ENCODE results near the gene PPP1R2C. TPM values are rescaled to one million over a fixed set of nuclear protein-coding genes. Genes with fewer than 3 reads are reported as not detected.

PPP1R2C gene
- polyA plus RNA-seq (ENCODE audit: insufficient read length in 4 of 4): not detected

DNA sequence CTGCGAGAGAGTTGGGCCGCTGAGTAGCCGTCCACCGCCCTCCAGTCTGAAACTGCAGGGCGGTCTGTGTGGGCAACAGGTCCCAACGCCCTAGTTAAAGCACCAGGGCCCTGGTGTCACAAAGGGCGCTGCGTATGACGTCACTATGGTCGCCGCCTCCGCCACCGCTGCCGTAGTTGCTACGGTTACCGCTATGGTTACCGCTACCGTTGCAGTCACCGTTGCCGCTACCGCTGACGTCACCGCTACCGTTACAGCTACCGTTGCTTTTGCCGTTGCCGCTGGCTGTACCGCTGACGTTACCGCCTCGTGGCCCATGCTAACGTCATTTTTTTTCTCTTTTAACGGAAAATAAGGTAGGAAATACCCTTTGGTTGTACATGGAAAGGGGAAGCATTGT lies at the start of gene PPP1R2C:
TSS of gene PPP1R2C (minus strand) at position 68 of the 400 bp plus-strand sequence. CDS start 84 bp downstream, outside the sequence.
- DNase-seq (ENCODE audit: low read depth in 4 of 4, low spot score in 2 of 4): no peak

DNA sequence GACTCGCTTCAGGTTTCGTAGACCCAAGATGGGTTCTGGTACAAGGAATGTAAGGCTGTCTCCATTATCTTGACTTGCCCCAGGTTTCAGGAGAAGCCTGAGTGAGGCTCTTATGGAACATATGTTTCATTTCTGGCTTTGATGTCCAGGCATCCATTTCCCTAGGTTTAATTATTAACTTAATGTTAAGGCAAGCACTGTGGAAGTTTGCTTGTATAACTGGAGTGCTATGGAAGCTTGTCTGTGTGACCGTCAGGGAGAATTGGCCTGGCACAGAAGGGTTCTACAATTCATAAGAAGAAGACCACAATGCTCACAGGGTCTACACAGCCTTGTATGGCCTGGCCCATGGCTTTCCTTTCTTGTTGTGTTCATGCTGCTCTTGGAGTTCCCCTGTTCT lies 47.2 kb upstream of the PPP1R2C start:
- DNase-seq (ENCODE audit: low read depth in 4 of 4, low spot score in 2 of 4): no peak

DNA sequence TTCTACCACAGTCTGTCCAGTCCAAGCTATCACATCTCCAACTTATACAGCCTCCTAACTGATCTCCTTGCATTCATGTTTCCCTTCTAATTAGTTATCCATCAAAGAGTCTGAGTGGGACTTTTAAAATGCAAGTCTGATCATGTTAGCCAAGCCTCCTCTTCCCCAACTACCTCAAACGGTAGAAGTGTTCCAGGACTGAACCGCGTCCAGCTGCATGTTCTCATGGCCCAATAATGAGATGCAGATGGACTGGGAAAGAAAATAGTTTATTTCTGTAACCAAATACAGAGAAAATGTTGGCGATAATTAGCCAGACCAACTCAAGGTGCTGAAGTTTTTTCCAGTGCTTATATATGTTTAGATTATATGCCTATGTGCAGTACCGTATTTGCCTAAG lies 46.6 kb upstream of the PPP1R2C start:
- no peak for DNase-seq (ENCODE audit: low read depth in 4 of 4, low spot score in 2 of 4)

DNA sequence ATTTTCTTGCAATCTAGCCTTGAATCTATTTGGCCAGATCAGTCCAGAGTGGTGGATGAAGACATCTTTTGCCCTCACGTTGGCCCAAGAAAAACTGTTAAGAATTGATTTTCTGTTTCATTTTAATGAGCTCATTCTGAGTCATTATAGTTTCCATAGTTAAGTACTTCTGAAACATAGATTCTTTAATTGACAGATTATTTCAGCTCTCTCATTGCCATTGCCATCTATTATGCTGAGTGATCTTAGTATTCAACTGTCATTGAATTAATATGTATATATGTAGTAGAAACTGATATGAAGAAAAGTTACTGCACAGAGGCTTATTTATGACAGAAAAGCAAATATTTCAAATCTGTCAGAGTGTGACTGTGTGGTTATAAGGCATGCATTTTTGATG lies 45.5 kb upstream of the PPP1R2C start:
- no peak for DNase-seq (ENCODE audit: low read depth in 4 of 4, low spot score in 2 of 4)

DNA sequence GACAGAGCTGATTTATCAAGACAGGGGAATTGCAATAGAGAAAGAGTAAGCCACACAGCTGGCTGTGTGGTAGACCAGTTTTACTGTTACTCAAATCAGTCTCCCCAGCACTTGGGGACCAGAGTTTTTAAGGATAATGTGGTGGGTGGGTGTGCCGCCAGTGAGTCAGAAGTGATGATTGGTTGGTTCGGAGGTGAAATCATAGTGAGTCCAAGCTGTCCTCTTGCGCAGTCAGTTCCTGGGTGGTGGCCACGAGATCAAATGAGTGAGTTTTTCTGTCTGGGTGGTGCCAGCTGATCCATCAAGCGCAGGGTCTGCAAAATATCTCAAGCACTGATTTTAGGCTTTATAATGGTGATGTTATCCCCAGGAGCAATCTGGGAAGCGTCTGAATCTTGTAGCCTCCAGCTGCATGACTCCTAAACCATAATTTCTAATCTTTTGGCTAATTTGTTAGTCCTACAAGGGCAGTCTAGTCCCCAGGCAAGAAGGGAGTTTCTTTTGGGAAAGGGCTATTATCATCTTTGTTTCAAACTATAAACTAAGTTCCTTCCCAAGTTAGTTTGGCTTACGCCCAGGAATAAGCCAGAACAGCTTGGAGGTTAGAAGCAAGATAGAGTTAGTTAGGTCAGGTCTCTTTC lies 44.0 kb upstream of the PPP1R2C start:
- DNase-seq (ENCODE audit: low read depth in 4 of 4, low spot score in 2 of 4): no peak

DNA sequence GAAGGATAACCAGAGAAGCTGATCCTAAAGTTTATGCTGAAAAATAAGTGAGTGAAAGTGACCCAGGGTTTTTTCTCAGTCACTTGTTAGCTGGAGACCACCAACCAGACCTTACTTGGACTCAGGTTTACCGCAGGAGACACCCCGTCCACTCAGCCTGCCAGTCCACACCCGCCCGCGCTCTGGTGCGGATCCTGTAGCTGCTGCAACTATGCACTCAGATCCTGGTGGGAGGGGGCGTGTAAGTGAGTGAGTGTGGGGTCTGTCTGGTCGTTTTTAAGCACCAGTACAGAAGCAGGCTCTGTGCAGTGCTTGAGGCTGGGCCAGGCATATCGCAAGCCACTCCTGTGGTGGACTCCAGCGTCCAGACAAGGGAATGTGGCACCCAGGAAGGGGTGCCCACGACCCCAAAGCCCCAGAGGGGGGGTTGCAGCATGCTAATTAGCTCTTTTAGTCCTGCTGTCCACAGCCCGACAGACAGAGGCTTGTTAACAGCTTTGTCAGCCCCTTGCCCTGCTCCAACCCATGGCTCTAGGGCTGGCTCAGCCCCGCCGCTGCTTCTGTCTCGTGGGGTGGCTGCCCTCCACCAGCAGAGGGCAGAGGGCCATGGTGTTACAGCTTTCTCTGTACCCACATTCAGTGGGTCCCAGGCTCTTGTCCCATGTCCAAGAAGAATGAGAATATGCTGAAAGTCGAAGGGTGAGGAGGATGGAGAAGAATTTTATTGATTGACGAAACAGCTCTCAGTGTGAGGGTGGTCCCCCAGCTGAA lies 40.4 kb upstream of the PPP1R2C start:
- DNase-seq (ENCODE audit: low read depth in 4 of 4, low spot score in 2 of 4): no peak

DNA sequence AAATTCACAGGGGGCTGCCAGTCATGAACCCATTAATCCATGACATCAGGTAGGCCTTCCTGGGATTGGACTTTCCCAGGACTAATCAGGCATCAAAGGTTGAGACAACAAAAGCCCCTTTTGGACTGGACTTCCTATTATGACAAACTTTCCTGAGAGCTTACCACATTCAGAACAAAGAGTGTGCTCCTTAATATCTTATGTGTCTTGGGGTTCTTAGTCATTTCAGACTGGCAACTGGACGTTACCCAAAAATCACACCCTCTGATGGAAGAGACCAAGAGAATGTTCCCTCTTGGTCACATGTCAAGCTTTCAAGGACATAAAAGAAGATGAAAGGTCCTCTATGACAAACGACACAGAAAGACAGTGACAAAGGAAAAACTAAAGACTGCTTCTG lies 31.6 kb upstream of the PPP1R2C start:
- DNase-seq (ENCODE audit: low read depth in 4 of 4, low spot score in 2 of 4): no peak

DNA sequence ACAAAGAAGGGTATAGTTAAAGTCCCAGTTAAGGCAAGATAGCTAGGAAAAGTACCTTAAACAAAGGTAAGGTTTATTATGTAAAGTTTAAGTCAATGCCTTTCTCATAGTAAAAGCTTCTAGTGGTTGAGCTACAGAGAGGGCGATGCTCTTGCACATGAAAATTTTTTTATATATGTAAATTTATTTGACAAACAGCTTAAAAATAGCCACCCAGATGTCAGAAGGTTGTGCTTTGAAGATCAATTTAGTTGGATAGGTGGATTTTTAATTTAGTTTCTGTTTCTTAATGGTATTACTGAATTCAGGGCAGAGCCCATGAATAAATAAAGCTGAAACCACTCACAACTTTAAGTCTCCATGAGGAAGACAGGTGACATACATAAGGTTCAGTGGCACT lies 29.4 kb upstream of the PPP1R2C start:
- no peak for DNase-seq (ENCODE audit: low read depth in 4 of 4, low spot score in 2 of 4)

DNA sequence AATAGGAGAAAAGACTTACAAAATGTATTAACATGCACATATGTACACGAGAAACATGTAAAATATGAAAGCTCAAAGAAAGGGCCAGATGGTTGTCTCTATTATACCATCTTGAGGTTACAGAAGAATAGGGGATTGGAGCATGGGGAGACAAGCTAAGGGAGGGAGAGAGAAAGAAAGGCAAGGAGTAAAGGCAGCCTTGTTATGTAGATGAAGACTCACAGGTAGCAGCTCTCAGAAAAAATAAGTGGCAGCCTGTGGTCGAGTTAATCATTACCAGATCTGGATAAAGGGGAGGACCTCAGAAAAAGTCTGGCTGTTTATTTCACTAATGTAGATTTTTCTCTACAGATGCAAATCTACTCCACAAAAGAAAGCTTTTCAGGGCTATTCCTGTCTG lies 26.6 kb upstream of the PPP1R2C start:
- DNase-seq (ENCODE audit: low read depth in 4 of 4, low spot score in 2 of 4): no peak

DNA sequence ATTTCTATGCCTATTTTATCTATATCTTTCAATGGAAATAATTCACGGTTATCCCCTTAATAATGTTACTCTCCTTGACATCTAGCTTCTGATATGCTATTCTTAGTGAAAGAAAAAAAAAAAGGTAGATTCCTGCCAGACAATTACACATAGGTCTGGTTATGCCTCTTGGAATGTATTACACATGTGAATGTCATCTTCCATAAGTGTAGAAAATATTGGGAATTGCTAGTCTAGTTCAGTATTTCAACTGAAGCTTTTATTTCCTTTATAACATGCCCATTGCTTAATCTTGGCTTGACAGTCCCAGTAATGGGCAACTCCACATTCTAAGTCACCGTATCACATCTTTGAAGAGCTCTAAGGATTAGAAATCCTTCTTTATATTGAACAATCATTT lies 25.4 kb upstream of the PPP1R2C start:
- no peak for DNase-seq (ENCODE audit: low read depth in 4 of 4, low spot score in 2 of 4)

DNA sequence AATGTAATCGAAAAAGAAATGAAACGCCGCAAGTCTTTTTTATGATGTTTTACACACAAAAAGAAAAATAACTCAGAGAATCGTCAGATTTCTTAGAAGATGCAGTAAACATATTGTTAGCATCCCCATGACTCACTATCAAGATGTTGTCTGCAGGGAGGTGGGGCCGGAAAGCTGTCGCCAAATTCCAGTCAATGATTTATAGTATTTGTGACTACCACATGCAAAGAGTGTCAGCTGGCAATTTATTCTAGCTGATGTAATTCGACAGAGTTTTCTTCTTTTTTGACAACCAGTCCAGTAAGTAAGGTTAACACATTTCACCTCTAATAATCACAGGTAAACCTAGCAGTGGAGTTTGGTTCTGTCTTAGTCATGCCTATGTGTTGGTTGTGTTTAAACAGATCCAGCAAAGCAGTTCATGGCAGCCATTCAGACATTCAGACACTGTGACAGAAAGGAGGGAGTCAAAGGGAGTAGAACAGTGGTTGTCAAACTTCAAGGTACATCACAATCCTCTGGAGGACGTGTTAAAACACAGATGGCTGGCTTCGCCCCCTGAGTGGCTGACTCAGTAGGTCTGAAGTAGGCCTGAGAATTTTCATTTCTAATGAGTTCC lies 19.8 kb upstream of the PPP1R2C start:
- DNase-seq (ENCODE audit: low read depth in 4 of 4, low spot score in 2 of 4): no peak

DNA sequence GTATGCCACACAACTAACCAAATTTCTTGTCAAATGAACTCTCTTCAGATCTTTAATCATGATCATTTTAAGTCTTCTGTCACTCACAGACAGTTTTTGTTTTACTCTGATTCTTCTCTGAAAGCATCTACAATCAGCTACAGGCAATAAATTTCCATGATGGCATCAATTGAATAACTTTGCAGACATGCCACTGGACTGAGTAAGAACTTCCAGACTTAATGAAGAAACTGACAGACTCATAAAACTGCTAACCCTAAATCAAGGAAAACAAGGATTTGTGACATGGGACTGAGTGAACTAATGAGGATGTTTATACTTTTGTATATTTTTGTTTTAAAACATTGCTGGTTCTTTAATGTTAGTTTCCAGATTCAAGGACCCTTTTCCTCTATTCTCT lies 5.5 kb upstream of the PPP1R2C start:
- DNase-seq (ENCODE audit: low read depth in 4 of 4, low spot score in 2 of 4): no peak

DNA sequence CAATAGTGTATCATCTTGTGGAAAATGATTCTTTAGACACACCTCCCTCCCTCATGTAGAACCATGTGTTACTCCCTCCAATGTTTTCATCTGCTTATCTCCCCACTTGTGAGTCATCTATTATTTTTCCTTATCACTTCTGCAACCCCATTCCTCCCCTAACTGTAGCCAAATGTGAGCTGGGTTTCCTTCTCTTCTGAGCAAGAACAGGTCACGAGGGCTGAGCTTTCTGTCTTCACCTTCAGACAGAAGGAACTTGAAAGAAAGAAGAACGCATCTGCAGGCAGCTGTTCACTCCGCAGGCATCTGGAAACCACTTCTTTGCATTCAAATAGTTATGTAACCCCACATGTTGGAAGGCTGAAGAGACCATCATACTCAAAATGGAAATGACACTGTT lies 1.8 kb downstream of the PPP1R2C start:
- no peak for DNase-seq (ENCODE audit: low read depth in 4 of 4, low spot score in 2 of 4)

DNA sequence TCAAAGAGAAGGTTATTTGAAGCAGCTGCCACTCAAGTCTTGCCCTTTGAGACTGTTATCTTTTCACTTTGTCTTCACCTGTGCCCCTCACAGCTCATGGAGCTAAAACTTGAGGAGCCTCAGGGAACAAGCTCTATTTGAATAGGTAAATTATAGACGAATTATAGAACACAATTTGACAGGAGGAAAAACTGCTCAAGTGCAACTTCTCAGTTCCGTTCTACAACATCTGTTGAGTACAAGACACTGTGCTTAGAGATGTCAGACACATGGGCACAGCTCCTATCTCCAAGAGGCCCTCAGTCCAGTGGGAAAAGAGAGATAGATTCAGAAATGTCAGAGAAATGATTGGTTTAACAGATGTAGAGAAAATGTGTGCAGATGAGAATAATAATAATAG lies 5.1 kb downstream of the PPP1R2C start:
- no peak for DNase-seq (ENCODE audit: low read depth in 4 of 4, low spot score in 2 of 4)

DNA sequence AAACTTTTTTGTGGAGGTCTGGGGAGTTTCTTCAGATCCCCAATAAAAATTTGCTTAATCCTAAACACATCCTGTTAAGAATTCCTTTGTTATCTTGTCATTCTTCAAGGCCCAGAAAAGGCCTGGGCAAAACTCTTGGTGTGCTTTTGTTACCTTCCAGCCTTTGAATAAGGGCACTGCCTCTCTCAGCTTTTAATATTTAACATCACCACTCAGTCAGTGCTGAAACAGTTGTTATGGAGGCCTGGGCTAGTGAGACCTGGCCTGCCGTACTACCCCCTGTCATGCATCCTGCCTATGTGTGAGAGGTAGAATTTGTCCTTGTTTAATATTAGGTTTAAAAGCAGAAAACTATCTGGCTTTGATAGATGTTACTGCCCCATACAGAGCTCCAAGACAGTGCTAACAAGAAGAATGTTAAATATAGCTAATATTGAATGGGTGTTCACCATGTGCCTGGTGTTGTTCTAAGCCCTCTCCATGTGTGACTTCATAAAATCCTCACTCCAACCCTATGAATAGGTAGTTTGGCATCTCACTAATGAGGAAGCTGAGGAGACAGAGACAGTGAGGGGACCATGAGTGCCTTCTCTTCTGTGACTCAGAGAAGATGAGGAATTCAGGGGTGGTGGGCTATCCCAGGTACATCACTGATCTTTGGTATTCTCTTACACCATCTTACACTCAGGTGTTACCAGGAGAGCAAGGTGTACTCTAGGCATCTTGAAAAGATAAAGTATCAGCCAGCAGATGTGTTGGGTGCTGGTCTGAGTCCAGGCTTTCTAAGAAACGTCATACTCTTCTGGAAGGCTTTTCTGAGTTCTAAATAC lies 6.2 kb downstream of the PPP1R2C start:
- no peak for DNase-seq (ENCODE audit: low read depth in 4 of 4, low spot score in 2 of 4)

DNA sequence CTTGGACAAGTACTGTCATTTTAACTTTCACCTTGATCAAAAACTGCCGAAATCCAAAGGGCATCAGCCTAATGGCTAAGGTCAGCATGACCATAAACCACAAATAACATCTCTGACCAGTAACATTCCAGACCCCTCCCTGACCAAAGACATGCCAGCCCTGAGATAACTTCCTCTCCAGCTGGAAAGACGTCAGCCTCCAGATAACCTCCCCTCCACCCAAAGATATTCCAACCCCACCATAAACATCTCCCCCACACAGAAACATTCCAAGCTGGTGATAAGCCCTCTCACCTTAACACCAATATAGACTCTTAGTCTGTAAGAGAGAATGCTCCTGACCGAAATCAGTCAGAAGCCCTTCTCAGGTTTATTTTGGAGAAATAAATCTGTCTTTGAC lies 7.4 kb downstream of the PPP1R2C start:
- no peak for DNase-seq (ENCODE audit: low read depth in 4 of 4, low spot score in 2 of 4)

DNA sequence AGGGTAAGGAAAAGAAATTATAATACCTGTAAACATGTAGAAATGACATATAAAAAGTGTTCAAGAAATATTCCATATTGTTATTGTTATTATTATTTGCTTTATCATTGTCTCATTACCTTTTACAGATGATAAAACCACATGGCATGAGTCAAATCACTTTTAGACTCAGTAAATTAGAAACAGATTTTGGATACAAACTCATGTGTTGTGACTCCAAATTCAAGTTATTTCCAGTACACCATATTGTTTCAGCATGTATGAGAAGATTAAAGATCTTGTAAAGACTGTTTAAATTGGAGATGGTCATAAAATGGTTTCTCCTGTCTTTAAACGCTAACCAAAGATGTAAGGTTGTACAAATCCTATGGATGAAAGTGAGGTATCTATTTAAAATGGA lies 18.1 kb downstream of the PPP1R2C start:
- no peak for DNase-seq (ENCODE audit: low read depth in 4 of 4, low spot score in 2 of 4)

DNA sequence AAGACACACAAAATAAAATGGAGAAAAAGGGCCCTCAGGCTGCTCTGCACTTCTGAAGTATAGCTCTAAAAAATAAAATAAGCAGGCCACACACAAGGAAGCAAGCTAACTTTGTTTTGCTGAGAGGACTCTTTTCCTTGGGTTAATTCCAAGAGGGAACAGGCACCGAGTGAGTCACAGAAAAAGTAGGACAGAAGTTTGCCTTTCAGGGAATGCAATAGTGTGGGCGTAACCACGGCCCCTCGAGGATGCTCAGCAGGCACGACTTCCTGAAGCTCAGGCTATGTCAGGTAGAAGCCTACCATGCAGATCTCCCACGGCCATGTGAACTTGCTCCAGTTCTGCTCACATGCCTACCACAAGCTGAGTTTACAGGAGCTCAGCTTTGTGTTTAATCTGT lies 22.1 kb downstream of the PPP1R2C start:
- no peak for DNase-seq (ENCODE audit: low read depth in 4 of 4, low spot score in 2 of 4)

DNA sequence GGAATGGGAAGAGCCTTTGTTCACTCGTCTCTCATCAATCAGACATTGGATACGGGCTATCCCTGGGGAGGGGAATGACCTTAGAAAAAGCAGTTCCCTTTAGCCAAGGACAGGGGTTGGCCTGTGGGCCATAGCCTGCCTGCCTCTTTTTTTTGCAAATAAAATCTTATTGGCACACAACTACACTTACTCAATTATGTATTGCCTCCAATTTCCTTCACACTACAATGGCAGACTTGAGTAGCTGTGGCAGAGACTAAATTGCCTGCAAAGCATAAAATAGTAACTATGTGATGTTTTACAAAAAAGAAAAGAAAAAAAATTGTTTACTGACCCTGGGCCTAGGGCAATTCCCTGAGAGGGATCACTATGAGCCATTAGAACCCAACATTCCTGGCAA lies 23.4 kb downstream of the PPP1R2C start:
- DNase-seq (ENCODE audit: low read depth in 4 of 4, low spot score in 2 of 4): no peak

DNA sequence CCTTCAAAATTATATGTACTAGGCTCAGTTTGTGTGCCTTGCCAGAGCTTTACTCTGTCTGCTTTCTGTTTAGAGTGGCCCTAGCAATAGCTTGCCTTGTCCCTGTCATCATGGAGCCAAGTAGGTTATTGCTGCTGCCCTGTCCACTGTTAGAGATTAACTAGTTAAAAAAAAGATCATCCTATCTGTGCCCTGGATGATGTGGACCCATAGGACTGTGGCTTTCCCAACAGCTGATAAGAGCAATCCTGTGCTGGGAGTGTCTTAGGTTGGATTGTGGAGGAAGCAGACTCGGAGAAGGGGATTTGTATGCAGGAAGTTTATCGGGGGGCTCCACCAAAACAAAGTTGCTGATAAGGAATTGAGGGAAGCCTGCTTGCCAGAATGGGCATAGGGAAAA lies 23.8 kb downstream of the PPP1R2C start:
- DNase-seq (ENCODE audit: low read depth in 4 of 4, low spot score in 2 of 4): no peak

DNA sequence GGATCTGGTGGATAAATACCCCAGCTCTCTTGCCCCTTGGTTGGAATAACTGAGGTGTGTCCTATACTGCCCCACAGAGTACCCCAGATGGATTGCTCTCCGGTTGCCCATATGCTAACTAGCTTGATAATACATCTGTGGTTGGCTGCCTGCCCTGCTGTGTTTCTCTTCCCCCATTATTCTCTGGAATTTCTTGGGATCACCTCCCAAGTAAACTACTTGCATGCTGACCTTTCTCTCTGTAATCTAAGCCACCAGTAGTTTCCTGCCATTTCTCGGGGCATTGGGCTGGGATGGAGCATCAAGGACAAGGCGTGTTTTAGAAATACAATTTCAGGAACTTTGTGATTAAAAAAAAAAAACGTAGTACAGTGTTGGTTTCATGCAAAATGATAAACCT lies 25.2 kb downstream of the PPP1R2C start:
- DNase-seq (ENCODE audit: low read depth in 4 of 4, low spot score in 2 of 4): no peak

All from left renal cortex interstitium (tissue), 4 donors.